GM12865 (cell line): Measurements from ENCODE around the gene POLRMT.

Experiments used
- DNase-seq: peaks from one replicate; pipeline ENCODE4 v3.0.0; 2010; ENCODE audit warnings: low read depth
- H3K4me3 ChIP-seq: 2 replicates; pipeline ENCODE4 v1.5.1; 2011; ENCODE audit warnings: mild to moderate bottlenecking, low read depth, low read length, control low read depth
- CTCF ChIP-seq: IDR thresholded peaks from 2 replicates; pipeline ENCODE4 v1.5.1; 2011; ENCODE audit warnings: low read length, control low read depth, low read depth, inconsistent platforms; ENCODE audit not compliant: insufficient read depth; ENCODE audit errors: missing control alignments

The POLRMT gene

GRCh38 chr19:591099-591958 is 42.0 kb downstream of the POLRMT start:
- H3K4me3 ChIP-seq, result no peak overlapping the region
- no peak for TF ChIP-seq CTCF
- no peak for DNase-seq

GRCh38 chr19:590750-591098 is 42.6 kb downstream of the POLRMT start:
- no peak overlapping the region for H3K4me3 ChIP-seq
- TF ChIP-seq CTCF, result no peak
- DNase-seq, result no peak

GRCh38 chr19:590396-590745 is 43.0 kb downstream of the POLRMT start:
- no peak overlapping the region for H3K4me3 ChIP-seq
- DNase-seq, result no peak
- no peak for TF ChIP-seq CTCF

GRCh38 chr19:589693-590395 is 43.5 kb downstream of the POLRMT start, which contains the start of gene HCN2:
Gene HCN2 (plus strand): TSS chr19:589881. CDS start chr19:589946, 65 bp downstream.
- no peak within 1 kb of the TSS for H3K4me3 ChIP-seq
- no peak for TF ChIP-seq CTCF
- no peak for DNase-seq

- no peak overlapping the region for H3K4me3 ChIP-seq
- DNase-seq, result no peak
- TF ChIP-seq CTCF, result no peak
Measured at GRCh38 chr19:588741-589692, 44.3 kb downstream of the POLRMT start.

GRCh38 chr19:588093-588740 is 45.1 kb downstream of the POLRMT start:
- peak; percentile 57 for TF ChIP-seq CTCF
- DNase-seq, result peak; percentile 75
- no peak overlapping the region for H3K4me3 ChIP-seq
